Activated CD4-positive, CD25-positive, alpha-beta regulatory T cell (primary cell): Measurements from ENCODE around the gene TGFB2.

Experiments
- DNase-seq, 4 experiments: peaks; one replicate each; lab custom pipeline; 2025; lab: John Stamatoyannopoulos, UW

TGFB2 gene

DNA sequence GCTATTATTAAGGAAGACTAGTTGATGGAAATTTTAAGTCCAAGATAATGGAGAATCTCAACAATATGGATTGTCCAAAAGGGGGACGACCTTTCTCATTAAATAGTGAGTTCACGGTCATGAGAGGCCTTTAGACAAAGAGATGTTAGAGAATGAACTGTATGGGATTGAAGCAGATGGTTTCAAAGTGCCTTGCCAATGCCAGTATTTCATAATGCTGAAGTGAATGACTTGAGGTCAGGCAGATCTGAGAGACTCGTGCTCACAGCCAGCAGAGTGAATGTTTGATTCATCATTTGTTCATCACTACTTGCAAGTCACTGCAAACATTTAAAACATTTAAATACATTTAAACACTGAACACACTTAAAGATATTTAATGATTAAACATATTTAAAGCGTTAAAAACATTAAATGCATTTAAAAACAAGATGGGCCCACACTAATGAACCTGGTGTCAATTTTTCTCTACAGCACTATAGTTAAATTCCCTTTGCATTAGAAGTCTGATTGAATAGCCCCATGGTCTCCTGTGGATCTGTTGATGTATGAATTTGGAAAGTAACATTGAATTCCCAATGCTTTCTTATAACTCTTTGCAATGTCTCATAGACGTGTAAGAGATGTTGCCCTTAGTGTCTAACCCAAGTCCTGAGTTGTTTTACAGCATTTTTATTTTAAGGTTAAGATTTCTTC is 80.7 kb downstream of the TGFB2 start:
- no peak for DNase-seq

DNA sequence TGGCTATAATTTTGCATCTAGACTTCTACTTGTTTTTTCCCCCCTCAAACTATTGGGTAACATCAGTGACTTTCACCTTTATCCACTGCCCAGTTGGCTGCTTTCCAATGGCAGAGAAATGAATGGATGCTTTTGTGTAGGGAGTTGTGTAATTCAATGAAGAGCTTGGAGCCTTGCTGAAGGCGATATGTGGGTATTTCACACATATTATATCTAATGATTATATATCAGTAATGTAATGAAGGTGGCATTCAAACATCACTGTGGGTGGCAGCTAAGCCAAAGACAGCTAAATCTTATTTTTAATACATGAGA is 81.2 kb downstream of the TGFB2 start:
- DNase-seq: no peak

GRCh38 chr1:218429301-218429700 is 84.2 kb downstream of the TGFB2 start:
- no peak for DNase-seq

DNA sequence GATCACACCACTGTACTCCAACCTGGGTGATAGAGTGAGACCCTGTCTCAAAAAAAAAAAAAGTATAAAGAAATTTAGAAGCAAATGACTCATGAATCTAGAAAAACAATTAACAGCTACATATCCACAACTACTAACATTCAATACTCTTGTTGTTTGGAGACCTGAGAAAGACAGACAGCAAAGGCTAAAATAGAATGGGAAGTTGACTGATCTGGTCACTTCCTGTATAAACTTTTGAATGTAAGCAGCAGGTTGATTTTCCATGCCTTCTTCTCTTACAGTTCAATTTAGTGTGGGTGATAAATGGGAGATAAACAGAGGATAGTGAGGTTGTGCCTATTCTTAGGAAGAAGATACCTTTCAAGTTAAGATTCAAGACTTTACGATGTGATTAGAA is 85.2 kb downstream of the TGFB2 start:
- DNase-seq: no peak

GRCh38 chr1:218430822-218431221 is 85.7 kb downstream of the TGFB2 start:
- DNase-seq: no peak

GRCh38 chr1:218431476-218431875 is 86.3 kb downstream of the TGFB2 start:
- DNase-seq: no peak

- DNase-seq: no peak
These were observed 88.6 kb downstream of the TGFB2 start for GRCh38 chr1:218433744-218434143.

- no peak for DNase-seq
These were observed 90.4 kb downstream of the TGFB2 start for GRCh38 chr1:218435528-218435927.

- DNase-seq: no peak
These were observed 91.2 kb downstream of the TGFB2 start for GRCh38 chr1:218436346-218436745.

GRCh38 chr1:218436997-218437396 is 91.9 kb downstream of the TGFB2 start:
- no peak for DNase-seq

GRCh38 chr1:218439541-218440295 is 94.6 kb downstream of the TGFB2 start:
- no peak for DNase-seq

- no peak for DNase-seq
These were observed 98.1 kb downstream of the TGFB2 start for GRCh38 chr1:218443255-218443654.

DNA sequence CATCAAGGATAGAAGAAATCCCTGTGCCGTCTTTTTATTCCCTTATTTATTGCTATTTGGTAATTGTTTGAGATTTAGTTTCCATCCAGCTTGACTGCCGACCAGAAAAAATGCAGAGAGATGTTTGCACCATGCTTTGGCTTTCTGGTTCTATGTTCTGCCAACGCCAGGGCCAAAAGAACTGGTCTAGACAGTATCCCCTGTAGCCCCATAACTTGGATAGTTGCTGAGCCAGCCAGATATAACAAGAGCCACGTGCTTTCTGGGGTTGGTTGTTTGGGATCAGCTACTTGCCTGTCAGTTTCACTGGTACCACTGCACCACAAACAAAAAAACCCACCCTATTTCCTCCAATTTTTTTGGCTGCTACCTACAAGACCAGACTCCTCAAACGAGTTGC is 99.0 kb downstream of the TGFB2 start:
- no peak for DNase-seq

- DNase-seq: no peak
These were observed 99.5 kb downstream of the TGFB2 start for GRCh38 chr1:218444588-218444987.

GRCh38 chr1:218447010-218447689 is 102.0 kb downstream of the TGFB2 start:
- DNase-seq: no peak

- no peak for DNase-seq
These were observed 106.3 kb downstream of the TGFB2 start for GRCh38 chr1:218451415-218451814.

- DNase-seq: no peak
These were observed 109.7 kb downstream of the TGFB2 start for GRCh38 chr1:218454700-218455282.

DNA sequence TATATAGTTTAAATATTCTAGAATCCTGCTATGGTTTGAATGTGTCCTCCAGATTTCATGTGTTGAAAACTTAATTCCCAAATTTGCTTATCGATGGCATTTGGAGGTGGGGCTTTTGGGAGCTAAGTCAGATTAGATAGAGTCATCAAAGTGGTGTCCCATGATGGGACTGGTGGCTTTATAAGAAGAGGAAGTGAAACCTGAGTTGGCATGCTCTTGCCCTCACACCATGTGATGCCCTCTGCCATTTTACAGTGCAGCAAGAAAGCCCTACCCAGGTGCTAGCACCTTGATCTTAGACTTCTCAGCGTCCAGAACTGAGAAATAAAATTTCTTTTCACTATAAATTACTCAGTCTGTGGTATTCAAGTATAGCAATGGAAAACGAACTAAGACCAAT is 111.3 kb downstream of the TGFB2 start:
- DNase-seq: no peak

- DNase-seq: no peak
These were observed 114.3 kb downstream of the TGFB2 start for GRCh38 chr1:218459450-218459849.

- no peak for DNase-seq
These were observed 115.0 kb downstream of the TGFB2 start for GRCh38 chr1:218459878-218460711.

DNA sequence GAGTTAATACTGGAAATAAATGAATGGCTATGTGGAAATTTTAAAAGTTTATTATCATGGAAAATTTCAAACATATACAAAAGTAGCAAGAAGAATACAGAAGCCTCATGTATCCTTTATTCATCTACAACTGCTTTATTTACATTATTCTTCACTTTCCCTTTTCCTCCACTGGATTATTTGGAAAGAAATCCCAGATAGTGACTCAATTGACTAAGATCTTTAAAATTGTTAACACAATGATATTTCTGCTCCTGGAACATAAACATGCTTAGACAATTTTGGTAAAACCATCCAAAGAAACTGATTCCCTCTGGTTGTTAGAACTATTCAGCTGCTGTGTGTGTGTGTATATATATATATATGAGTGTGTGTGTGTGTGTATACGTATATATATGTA is 116.2 kb downstream of the TGFB2 start:
- no peak for DNase-seq

- no peak for DNase-seq
These were observed 117.0 kb downstream of the TGFB2 start for GRCh38 chr1:218462116-218462515.
